ENCODE measurements around the gene TIMP2. TPM values are rescaled to one million over a fixed set of nuclear protein-coding genes. Genes with fewer than 3 reads are reported as not detected.

The TIMP2 gene
- total RNA-seq, 4 donors from 2014 or later: 119 to 399 (median 127) TPM

GRCh38 chr17:78876094-78876597 is 49.0 kb downstream of the TIMP2 start:
- peak overlapping the region; percentile 69 to 79 for H3K27ac ChIP-seq
- peaks cover 0 to 8% of the 10 kb centered on the region in 2 donors for H3K4me1 ChIP-seq
- no peak for DNase-seq
- no peak for TF ChIP-seq POLR2A (IDR thresholded peaks at IDR 0.05)
- TF ChIP-seq CTCF (IDR thresholded peaks at IDR 0.05): no peak
- no peaks in the 10 kb centered on the region for H3K36me3 ChIP-seq
- no peaks in the 10 kb centered on the region for H3K27me3 ChIP-seq
- no peak overlapping the region for H3K4me3 ChIP-seq
- intact Hi-C loops (cut with DNase I; ENCODE audit: low total_unique reads): no loop called here
- H3K9me3 ChIP-seq: no peaks in the 10 kb centered on the region

GRCh38 chr17:78875363-78876093 is 49.7 kb downstream of the TIMP2 start:
- Histone ChIP-seq H3K4me1 (peaks cover 0 to 5% of the 10 kb centered on the region in 2 donors), H3K27ac (peak overlapping the region; percentile 69 to 79), H3K9me3 (no peaks in the 10 kb centered on the region), H3K36me3 (no peaks in the 10 kb centered on the region), H3K4me3 (no peak overlapping the region), H3K27me3 (no peaks in the 10 kb centered on the region)
- no peak for DNase-seq
- TF ChIP-seq CTCF (IDR thresholded peaks at IDR 0.05) (no peak), POLR2A (IDR thresholded peaks at IDR 0.05) (no peak)
- intact Hi-C loops (cut with DNase I; ENCODE audit: low total_unique reads): no loop called here

GRCh38 chr17:78873519-78874340 is 51.5 kb downstream of the TIMP2 start:
- no peaks in the 10 kb centered on the region for H3K36me3 ChIP-seq
- TF ChIP-seq CTCF (IDR thresholded peaks at IDR 0.05) (no peak), POLR2A (IDR thresholded peaks at IDR 0.05) (no peak)
- H3K4me1 ChIP-seq: no peaks in the 10 kb centered on the region
- no peaks in the 10 kb centered on the region for H3K27me3 ChIP-seq
- intact Hi-C loops (cut with DNase I; ENCODE audit: low total_unique reads): no loop called here
- no peak overlapping the region for H3K4me3 ChIP-seq
- no peaks in the 10 kb centered on the region for H3K9me3 ChIP-seq
- DNase-seq: no peak
- peak overlapping the region; percentile 48 to 79 for H3K27ac ChIP-seq

- intact Hi-C loops (cut with DNase I; ENCODE audit: low total_unique reads): no loop called here
- Histone ChIP-seq H3K27me3 (no peaks in the 10 kb centered on the region), H3K27ac (peak overlapping the region in 1 of 2 donors; percentile 79), H3K4me3 (no peak overlapping the region), H3K9me3 (no peaks in the 10 kb centered on the region), H3K36me3 (no peaks in the 10 kb centered on the region), H3K4me1 (no peaks in the 10 kb centered on the region)
- no peak for DNase-seq
- no peak for TF ChIP-seq POLR2A (IDR thresholded peaks at IDR 0.05)
Observed at GRCh38 chr17:78872486-78872885, 52.7 kb downstream of the TIMP2 start.

- TF ChIP-seq POLR2A (IDR thresholded peaks at IDR 0.05) (no peak), CTCF (IDR thresholded peaks at IDR 0.05) (no peak)
- H3K4me1 ChIP-seq: no peaks in the 10 kb centered on the region
- intact Hi-C loops (cut with DNase I; ENCODE audit: low total_unique reads): no loop called here
- no peaks in the 10 kb centered on the region for H3K27me3 ChIP-seq
- H3K36me3 ChIP-seq: no peaks in the 10 kb centered on the region
- H3K9me3 ChIP-seq: no peaks in the 10 kb centered on the region
- H3K4me3 ChIP-seq: no peak overlapping the region
- no peak for DNase-seq
- H3K27ac ChIP-seq: no peak overlapping the region
Observed at GRCh38 chr17:78870621-78871020, 54.6 kb downstream of the TIMP2 start.

Data from uterus (tissue), 4 donors.